HG03280 (cell line): Measurements from ENCODE around the gene DAO.
"Not testable (repeated sequence)": the region's sequence is repeated elsewhere in the genome, so short reads cannot be mapped to it uniquely, and the experiment has no call there.

ENCODE experiments used
- ATAC-seq: cut with Tn5 transposase; IDR thresholded peaks from one replicate; pipeline ENCODE4 v1.9.1; 2021; ENCODE audit warnings: mild to moderate bottlenecking, moderate library complexity; ENCODE audit not compliant: unreplicated experiment

Gene DAO

GRCh38 chr12:108879615-108880254 lies at the start of gene DAO:
TSS of gene DAO (plus strand) at chr12:108880092. CDS start at chr12:108885007, 4,915 bp downstream.
- no peak for ATAC-seq

GRCh38 chr12:108831309-108831991 lies 48.4 kb upstream of the DAO start:
- ATAC-seq: peak; percentile 71

DNA sequence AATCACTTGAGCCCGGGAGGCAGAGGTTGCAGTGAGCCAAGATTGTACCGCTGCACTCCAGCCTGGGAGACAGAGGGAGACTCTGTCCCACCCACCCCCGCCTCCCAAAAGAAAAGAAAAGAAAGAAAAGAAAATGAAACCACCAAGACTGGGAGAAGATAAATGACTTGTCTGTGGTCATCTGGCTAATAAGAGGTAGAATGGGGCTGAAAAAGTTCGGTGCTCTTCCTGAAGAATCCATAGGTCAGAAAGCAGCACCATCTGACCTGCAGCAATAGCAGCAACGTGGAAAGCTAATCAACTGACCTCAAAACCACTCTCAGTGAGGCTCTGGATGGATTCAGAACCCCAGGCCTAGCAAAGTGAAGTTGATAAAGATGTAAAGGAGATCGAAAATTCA lies 47.7 kb upstream of the DAO start:
- no peak for ATAC-seq

DNA sequence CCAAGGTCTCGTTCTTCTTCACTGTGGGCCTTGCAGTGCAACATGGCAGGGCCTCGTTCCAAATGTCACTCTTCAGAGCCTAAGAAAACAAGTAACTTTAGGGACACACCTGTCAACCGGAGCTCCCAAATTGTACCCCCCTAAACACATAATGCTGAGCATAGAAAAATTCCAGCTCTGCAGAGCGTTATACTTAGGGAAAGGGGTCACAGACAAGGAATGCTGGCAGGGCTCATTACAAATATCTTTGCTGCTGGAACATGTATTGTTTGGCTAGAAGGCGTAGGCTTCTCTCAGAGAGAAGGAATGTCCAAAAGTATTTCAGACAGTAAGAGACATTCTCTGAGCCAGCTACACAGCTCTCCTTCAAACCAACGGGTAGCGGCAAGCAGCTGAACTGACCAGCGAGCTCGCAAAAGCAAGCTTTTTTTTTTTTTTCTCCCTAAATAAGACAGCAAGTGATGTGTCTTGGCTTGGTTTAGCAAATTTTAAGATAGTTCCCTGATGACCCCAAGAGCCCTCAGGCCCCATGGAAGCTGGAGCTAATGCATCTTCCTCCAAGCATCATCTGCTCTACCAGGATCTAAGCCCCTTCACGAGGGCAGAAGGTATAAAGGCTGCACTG lies 47.0 kb upstream of the DAO start:
- no peak for ATAC-seq

DNA sequence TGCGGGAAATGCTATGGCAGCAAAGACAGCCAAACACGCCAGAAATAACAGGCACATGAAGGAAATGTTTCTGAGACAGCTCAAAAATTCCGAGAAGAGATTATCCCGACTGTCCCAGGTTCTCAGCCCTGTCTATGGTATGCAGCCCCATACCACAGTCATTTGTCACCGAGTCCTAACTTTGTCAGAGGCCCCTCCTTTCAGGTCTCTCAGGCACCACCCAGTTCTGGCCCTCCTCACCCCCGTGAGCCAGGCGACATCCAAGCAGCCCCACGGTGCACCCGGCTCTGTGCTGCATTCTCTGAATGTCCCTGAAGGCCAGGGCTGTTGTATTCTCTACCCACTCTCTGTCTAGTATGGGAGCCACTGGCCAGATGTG lies 46.5 kb upstream of the DAO start:
- no peak for ATAC-seq

GRCh38 chr12:108833757-108834472 lies 46.0 kb upstream of the DAO start:
- no peak for ATAC-seq

GRCh38 chr12:108835860-108836634 lies 43.8 kb upstream of the DAO start:
- ATAC-seq: no peak

DNA sequence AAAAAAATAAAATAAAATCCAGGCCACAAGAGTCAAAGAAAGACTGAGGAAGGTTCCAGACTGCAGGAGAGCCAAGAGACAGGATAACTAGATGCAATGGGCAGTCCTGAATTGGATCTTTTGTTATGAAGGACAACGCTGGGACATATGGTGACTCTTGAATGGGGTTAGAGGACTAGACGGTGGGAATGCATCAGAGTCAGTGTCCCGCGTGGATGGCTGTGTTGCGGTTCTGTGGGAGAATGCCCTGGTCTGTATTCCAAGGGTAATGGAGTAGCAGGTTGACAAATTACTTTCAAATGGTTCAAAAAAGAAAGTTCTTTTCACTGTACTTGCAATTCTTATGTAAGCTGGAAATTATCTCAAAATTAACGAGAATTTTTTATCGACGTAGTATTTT lies 42.7 kb upstream of the DAO start:
- ATAC-seq: no peak

DNA sequence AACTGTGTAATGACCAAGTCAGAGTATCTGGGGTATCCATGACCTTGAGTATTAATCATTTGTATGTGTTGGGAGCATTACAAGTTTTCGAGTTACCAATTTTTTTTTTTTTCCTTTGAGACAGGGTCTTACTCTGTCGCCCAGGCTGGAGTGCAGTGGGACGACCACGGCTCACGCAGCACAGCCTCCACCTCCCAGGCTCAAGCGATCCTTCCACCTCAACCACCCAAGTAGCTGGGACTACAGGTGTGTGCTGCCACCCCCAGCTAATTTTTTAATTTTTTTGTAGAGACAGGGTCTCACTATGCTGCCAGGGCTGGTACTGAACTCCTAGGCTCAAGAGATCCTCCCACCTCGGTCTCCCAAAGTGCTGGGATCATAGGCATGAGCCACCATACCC lies 42.2 kb upstream of the DAO start:
- ATAC-seq: no peak

DNA sequence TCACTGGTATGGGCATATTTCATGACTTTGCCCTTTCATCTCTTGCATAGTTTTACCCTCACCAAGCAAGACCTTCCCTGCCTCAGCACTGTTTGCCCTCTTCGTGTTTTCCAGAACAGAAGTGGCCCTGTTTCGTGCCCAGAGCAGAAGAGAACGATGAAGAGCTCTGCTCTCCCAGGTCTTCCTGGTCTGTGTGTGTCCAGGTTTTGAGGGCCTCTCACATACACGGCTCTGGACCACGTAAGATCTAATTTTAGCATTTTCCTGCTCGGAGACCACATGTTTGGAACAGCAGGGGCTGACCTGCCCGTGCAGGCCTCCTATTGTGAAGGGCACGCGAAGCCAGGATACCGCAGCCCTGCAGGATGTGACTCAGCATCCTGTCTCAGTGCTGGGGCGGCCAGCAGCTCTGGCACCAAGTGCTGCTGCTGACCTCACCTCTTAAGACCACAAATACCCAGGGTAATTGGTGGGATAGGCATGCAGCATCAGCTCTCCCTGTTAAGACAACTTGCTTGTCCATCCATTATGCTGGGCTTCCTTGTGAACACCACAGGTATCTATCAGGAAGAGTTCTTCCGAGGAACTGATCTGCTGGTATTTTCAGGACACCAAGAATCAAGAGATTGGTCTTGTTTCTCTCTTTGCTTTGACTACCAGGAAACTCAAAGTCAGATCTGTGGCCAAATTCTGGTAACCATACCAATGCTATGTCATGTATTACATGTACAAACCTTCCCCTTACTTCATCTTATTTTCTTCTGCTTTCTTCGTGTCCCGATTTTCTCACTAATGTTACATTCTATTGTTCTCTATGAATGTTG lies 41.5 kb upstream of the DAO start:
- peak; percentile 95 for ATAC-seq

DNA sequence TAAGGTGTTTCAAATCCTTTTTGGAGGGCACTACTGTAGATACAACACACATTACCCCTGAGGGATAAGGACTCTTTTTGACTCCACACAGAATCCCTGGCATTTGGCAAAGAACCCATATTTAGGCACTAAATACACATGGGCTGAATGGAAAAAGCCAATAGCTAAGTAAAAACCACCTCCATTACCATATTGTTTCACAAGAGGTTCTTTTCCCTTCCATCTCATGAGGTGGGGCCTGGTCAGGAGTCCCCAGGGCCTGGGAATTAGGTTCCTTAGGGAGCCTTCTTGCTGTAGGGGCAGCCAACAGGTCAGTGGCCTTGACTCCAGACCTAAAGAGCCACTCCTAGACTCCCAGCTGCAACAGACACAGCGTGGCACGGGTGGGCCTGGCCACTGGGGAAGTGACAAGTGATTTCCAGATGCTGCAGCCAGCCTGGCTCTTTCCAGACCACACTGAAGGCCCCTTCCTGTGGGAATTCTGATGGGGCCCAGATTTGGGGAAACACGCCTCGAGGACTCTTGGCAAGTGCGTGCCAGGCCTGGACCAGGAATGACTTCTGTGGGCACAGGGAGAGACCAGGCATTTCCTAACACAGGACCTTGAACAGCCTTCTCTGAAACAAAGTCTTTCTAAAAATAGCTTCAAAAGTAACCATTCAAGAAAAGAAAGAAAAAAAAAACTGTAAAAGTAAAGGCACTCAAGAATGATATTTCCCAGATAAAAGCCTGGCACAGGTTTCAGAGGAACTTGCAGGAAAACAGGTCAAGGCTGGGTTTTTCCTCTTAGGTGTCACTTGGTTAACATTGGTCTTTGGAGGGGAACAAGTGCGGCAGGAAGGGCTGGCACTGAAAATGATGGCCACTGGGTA lies 40.6 kb upstream of the DAO start:
- ATAC-seq: no peak

DNA sequence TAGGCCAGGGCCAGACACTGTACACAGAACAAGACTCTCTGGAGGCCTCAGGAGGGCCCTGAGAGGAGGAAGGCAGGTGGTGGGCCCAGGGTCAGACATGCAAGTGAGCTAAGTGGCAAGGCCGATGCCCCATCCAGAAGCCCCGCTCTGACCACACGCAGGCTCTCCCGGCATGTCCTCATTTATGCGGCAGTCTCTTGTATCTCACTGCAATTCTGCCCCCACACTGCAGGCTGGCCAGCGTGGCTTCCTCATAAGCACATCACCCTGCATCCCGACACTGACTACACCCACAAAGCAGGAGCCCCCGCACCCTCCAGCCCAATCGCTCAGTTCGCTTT lies 40.0 kb upstream of the DAO start:
- ATAC-seq: no peak

DNA sequence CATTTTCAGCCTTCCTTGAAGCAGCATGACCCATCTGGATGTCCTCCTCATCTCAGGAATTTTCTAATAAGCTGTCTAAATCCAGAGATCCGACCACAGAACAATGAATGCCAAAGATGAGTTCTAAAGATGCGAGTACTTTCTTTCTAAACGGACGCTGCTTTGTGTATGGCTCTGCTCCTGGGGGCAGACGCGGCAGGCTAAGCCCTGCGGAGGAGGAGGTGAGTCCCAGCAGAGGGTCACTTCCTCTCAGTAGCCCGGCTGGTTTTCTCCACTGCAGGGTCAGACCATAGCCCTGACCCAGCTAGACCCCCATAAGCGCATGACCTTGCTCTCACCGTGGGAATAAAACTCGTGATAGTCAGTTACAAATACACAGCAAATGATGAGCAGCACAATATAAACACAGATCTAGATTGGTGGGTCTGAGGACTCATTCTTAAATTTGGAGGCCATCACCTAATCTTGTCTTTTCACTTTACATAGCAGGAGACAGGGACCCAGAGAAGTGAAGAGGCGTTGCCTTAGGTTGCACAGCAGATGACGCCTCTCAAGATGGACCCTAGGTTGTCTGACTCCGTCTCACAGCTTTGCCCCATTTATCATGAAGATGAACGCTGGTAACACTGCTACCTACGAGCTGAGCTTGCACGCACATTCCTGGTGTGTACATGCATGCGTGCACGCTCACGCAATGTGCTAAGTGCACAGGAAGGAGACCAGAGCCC lies 39.1 kb upstream of the DAO start:
- ATAC-seq: no peak

- ATAC-seq: not testable (repeated sequence)
These were observed 38.1 kb upstream of the DAO start for GRCh38 chr12:108841825-108842224.

- no peak for ATAC-seq
These were observed 37.5 kb upstream of the DAO start for GRCh38 chr12:108842361-108842760.

- no peak for ATAC-seq
These were observed 36.7 kb upstream of the DAO start for GRCh38 chr12:108843187-108843586.

DNA sequence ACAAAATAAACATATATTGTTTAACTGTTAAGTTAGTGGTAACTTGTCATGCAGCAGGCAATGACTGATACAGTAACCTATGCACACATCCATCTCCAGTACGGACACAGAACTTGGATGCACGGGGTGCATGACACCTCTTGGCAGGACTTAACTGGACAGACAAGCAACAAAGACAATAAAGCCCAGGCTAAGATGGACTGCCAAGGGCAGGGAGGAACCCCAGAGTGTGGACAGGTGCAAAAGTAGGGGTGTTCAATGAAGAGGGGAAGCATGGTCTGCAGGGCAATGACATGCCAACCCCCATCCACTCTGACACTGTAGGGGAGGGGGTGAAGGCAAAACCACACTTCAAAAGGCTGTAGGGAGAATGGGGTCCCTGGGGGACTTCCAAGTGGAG lies 34.2 kb upstream of the DAO start:
- no peak for ATAC-seq

DNA sequence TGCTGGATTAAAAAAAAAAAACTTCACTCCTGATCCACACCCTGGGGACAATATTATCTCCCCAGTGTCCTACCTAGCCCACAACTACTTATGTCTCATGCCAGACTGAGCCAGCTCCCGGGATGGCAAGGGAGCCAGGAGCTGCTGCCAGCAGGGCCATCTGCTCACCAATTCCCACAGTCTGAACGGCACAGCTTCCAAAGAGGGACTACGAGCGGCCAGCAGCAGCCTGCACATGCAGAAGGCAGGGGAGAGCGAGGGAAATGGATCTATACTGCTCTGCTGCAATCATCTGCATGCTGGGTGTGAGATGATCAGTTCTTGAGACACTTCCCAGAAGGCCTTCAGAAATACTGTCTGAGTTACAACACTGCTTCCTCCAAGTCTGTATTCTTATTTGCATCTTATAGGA lies 33.6 kb upstream of the DAO start:
- ATAC-seq: no peak

DNA sequence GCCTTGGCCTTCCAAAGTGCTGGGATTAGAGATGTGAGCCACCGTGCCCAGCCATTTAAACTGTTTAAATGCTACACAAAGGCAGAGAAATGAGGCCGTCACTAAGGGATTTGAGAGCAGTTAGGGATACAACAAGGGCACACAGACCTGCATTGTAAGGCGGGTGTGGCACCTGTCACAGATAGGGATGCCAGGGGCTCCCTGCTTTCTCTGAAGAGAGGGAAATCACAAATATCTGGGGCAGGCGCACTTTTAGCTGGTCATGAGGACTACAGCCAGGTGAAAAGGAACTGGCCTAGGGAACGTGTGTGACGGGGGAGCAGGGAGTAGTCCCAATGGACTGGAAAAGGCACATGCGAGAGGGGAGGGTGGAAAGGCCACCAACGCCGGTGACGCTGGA lies 32.2 kb upstream of the DAO start:
- no peak for ATAC-seq
